Neural crest cell (in vitro differentiated cells): ENCODE measurements around the gene ADCY6. TPM values are rescaled to one million over a fixed set of nuclear protein-coding genes. Genes with fewer than 3 reads are reported as not detected.

Experiments
- DNase-seq: peaks from one replicate; pipeline ENCODE4 v3.0.0; 2021; ENCODE audit warnings: low read depth, mixed read lengths, low spot score
- H3K27ac Mint-ChIP-seq: one replicate; pipeline ENCODE4 v1.8.0; 2021; ENCODE audit warnings: mild to moderate bottlenecking, mixed read lengths; ENCODE audit not compliant: unreplicated experiment
- H3K27me3 Mint-ChIP-seq: 2 replicates; pipeline ENCODE4 v1.8.0; 2021; ENCODE audit warnings: low read depth, mild to moderate bottlenecking, mixed read lengths
- H3K36me3 Mint-ChIP-seq: 2 replicates; pipeline ENCODE4 v1.8.0; 2021; ENCODE audit warnings: low read depth, mild to moderate bottlenecking, mixed read lengths
- H3K4me1 Mint-ChIP-seq: 2 replicates; pipeline ENCODE4 v1.8.0; 2021; ENCODE audit warnings: mixed read lengths
- H3K4me3 Mint-ChIP-seq: one replicate; pipeline ENCODE4 v1.8.0; 2021; ENCODE audit warnings: mild to moderate bottlenecking, mixed read lengths
- H3K9me3 Mint-ChIP-seq: 2 replicates; pipeline ENCODE4 v1.8.0; 2021; ENCODE audit warnings: mixed read lengths
- total RNA-seq: library from RNA; stranded (reverse); gene quantifications from 2 replicates; pipeline ENCODE4 v1.2.1, GENCODE V29; 2021
- TF ChIP-seq, protein P1 (sequence below): fragments of 200-600 bp; sonication (generic); conservative IDR thresholded peaks from 2 replicates; pipeline ENCODE4 v1.5.0; 2021; ENCODE audit warnings: antibody characterized with exemption, mild to moderate bottlenecking

ADCY6 gene
- total RNA-seq, 1 donor from 2014 or later = 79.5 TPM

DNA sequence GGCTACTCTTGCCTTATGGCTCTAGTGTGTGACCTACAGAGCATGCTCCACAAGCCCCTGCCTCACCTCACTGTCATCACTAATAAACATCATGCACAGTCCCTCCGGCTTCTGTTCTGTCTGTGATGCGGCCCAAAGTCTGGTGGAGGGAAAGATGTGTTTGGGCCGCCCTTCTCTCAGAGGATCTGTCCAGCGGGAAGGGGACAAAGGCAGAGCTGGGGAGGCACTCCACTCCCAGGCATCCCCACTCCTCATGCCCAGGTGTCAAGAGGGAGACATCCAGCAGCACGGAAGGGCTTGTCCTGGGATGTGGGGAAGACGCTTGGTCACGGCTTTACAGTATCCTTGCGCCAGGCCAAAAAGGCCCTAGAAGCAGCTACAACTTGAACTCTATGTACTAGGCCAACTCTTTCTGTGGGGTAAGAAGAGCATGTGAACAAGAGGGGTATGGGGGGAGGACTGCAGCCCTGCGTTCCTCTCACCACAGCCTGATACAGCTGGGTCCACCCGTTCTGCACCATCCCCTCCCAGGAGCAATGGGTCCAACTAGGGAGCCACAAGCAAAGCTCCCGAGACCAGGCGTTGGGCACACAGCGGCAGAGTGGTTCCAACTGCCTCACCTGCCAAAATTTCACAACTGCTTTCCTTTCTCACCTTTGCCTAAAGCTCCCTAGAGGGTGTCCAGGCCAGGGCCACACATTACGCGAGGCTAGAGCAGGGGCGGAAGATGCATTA, 40.1 kb upstream of the ADCY6 start:
- TF ChIP-seq, protein P1, sequence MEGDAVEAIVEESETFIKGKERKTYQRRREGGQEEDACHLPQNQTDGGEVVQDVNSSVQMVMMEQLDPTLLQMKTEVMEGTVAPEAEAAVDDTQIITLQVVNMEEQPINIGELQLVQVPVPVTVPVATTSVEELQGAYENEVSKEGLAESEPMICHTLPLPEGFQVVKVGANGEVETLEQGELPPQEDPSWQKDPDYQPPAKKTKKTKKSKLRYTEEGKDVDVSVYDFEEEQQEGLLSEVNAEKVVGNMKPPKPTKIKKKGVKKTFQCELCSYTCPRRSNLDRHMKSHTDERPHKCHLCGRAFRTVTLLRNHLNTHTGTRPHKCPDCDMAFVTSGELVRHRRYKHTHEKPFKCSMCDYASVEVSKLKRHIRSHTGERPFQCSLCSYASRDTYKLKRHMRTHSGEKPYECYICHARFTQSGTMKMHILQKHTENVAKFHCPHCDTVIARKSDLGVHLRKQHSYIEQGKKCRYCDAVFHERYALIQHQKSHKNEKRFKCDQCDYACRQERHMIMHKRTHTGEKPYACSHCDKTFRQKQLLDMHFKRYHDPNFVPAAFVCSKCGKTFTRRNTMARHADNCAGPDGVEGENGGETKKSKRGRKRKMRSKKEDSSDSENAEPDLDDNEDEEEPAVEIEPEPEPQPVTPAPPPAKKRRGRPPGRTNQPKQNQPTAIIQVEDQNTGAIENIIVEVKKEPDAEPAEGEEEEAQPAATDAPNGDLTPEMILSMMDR = no peak
- DNase-seq = no peak
- H3K9me3 Mint-ChIP-seq = no peaks in the 10 kb centered on the region
- no peaks in the 10 kb centered on the region for H3K4me1 Mint-ChIP-seq
- H3K4me3 Mint-ChIP-seq = no peak overlapping the region
- H3K27ac Mint-ChIP-seq = no peak overlapping the region
- H3K27me3 Mint-ChIP-seq = no peaks in the 10 kb centered on the region
- H3K36me3 Mint-ChIP-seq = peaks cover 20% of the 10 kb centered on the region

DNA sequence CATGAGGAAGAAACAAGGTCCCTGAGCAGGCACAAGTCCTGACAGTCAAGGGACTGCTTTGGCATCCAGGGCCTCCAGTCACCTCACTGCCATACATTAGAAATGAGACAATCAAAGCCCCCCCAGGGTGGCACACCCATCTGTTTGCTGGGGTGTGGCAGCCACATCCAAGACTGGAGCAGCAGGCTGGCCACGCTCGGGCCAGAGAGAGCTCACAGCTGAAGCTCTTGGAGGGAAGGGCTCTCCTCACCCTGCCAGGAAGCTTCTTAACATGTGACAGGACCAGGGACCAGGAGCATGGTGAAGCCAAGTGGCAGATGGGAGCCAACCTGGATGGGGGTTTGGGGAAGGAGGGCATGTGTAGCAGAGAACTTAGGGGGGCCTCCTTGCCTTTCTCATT, 39.4 kb upstream of the ADCY6 start:
- no peaks in the 10 kb centered on the region for H3K4me1 Mint-ChIP-seq
- no peak for DNase-seq
- peaks cover 20% of the 10 kb centered on the region for H3K36me3 Mint-ChIP-seq
- H3K9me3 Mint-ChIP-seq = no peaks in the 10 kb centered on the region
- TF ChIP-seq, protein P1 = no peak
- no peak overlapping the region for H3K4me3 Mint-ChIP-seq
- no peaks in the 10 kb centered on the region for H3K27me3 Mint-ChIP-seq
- H3K27ac Mint-ChIP-seq = no peak overlapping the region

DNA sequence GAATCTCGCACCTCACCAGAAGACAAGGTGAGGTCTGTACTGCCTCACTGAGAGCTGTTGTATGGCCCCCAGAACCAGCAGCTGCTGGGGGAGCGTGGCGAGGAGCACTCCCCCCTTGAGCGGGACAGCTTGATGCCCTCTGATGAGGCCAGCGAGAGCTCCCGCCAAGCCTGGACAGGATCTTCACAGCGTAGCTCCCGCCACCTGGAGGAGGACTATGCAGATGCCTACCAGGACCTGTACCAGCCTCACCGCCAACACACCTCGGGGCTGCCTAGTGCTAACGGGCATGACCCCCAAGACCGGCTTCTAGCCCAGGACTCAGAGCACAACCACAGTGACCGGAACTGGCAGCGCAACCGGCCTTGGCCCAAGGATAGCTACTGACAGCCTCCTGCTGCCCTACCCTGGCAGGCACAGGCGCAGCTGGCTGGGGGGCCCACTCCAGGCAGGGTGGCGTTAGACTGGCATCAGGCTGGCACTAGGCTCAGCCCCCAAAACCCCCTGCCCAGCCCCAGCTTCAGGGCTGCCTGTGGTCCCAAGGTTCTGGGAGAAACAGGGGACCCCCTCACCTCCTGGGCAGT, 38.7 kb upstream of the ADCY6 start:
- Mint-ChIP-seq H3K4me1 (no peaks in the 10 kb centered on the region), H3K36me3 (peaks cover 20% of the 10 kb centered on the region), H3K27ac (no peak overlapping the region), H3K9me3 (no peaks in the 10 kb centered on the region), H3K4me3 (no peak overlapping the region), H3K27me3 (no peaks in the 10 kb centered on the region)
- TF ChIP-seq, protein P1 = no peak
- DNase-seq = no peak

DNA sequence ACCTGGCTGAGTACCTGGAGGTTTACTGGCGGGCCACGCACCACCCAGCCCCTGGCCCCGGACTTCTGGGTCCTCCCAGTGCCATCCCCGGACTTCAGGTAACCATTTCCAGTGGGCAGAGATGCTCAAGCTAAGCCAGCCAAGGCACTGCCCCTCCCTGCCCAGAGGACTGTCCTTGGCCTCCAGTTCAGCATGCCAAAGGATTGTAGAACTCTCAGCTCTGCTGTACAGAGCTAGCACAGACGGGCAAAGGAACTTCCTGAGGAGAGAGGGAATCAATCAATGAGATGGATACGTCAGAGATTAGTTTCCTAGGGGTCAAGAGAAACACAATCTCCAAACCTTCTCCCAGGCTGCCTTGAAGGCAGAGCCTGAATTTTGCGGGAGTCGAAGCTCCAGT, 38.1 kb upstream of the ADCY6 start:
- Mint-ChIP-seq H3K4me1 (no peaks in the 10 kb centered on the region), H3K9me3 (no peaks in the 10 kb centered on the region), H3K27me3 (no peaks in the 10 kb centered on the region), H3K36me3 (peaks cover 17% of the 10 kb centered on the region), H3K27ac (no peak overlapping the region), H3K4me3 (no peak overlapping the region)
- TF ChIP-seq, protein P1 = no peak
- DNase-seq = no peak

DNA sequence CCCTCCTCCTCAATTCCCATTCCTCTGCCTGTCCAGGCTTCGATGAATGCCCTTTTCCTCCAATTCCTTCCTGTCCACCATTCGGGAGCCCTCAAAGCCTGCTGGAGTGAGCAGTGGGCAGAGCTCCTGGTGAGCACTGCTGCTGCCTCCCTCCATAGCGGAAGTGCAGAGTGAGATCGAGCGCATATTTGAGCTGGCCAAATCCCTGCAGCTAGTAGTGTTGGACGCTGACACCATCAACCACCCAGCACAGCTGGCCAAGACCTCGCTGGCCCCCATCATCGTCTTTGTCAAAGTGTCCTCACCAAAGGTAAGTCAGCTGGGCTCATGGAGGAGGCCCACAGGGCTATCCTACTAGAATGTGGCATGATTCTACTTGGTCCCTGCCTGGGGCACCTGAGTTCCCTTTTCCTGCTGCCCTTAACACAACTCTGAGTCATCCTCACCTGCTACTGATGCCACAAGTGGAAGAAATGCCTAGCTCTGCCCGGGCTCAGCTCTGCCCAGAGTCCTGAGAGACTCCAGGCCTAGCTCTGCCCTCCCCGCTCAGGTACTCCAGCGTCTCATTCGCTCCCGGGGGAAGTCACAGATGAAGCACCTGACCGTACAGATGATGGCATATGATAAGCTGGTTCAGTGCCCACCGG, 37.4 kb upstream of the ADCY6 start:
- H3K9me3 Mint-ChIP-seq = no peaks in the 10 kb centered on the region
- no peak overlapping the region for H3K27ac Mint-ChIP-seq
- TF ChIP-seq, protein P1 = no peak
- no peak for DNase-seq
- H3K4me1 Mint-ChIP-seq = no peaks in the 10 kb centered on the region
- peak overlapping the region; percentile 59 for H3K4me3 Mint-ChIP-seq
- H3K36me3 Mint-ChIP-seq = peaks cover 16% of the 10 kb centered on the region
- no peaks in the 10 kb centered on the region for H3K27me3 Mint-ChIP-seq
